ENCODE results near the gene HTRA3.

The HTRA3 gene

GRCh38 chr4:8355306-8355705, 85.8 kb downstream of the HTRA3 start:
- POLR2A ChIA-PET = no interaction called here

GRCh38 chr4:8355864-8356565, 86.5 kb downstream of the HTRA3 start:
- H3K4me3 ChIP-seq (ENCODE audit: low read depth, low read length) = no peak overlapping the region
- TF ChIP-seq CTCF (IDR thresholded peaks at IDR 0.05; ENCODE audit: insufficient read depth, low read length, missing control alignments) = no peak
- ChIA-PET POLR2A (no interaction called here), CTCF (no interaction called here)
- no peak for DNase-seq (ENCODE audit: low read depth, low spot score)

More at GRCh38 chr4:8355306-8355705, 85.8 kb downstream of the HTRA3 start:
- H3K4me3 ChIP-seq (ENCODE audit: low read depth, low read length) = no peak overlapping the region
- TF ChIP-seq CTCF (IDR thresholded peaks at IDR 0.05; ENCODE audit: insufficient read depth, low read length, missing control alignments) = no peak
- CTCF ChIA-PET = no interaction called here
- no peak for DNase-seq (ENCODE audit: low read depth, low spot score)

All from AG04449 (cell line).